Heart right ventricle (tissue), 16 donors: ENCODE results near the gene SLC25A3. TPM values are rescaled to one million over a fixed set of nuclear protein-coding genes. Genes with fewer than 3 reads are reported as not detected.

Experiments
- ATAC-seq, 8 donors: fragments of 200-7000 bp; cut with Tn5 transposase; one replicate each; pipeline ENCODE4 v1.9.1; 2020; ENCODE audit warnings: mild to moderate bottlenecking in 8 of 8, moderate library complexity in 8 of 8, moderate number of reproducible peaks in 1 of 8
- DNase-seq, 2 donors: peaks; one replicate each; pipeline ENCODE4 v3.0.0-alpha.2; 2020
- H3K27ac ChIP-seq, 10 donors: fragments of 200-600 bp; sonication (generic) in 2 of 10; one replicate each; pipeline versions ENCODE4 v1.5.0 to v1.8.0; 2020 to 2022; ENCODE audit warnings: mild to moderate bottlenecking in 3 of 10
- H3K27me3 ChIP-seq, 7 donors: fragments of 200-600 bp; one replicate each; pipeline ENCODE4 v1.8.0; 2021 to 2022; ENCODE audit warnings: mild to moderate bottlenecking in 2 of 7
- H3K36me3 ChIP-seq, 9 donors: fragments of 200-600 bp; sonication (generic) in 1 of 9; one replicate each; pipeline versions ENCODE4 v1.5.0 to v1.8.0; 2020 to 2022; ENCODE audit warnings: mild to moderate bottlenecking in 2 of 9
- H3K4me1 ChIP-seq, 9 donors: fragments of 200-600 bp; sonication (generic) in 1 of 9; one replicate each; pipeline versions ENCODE4 v1.5.0 to v1.8.0; 2020 to 2022; ENCODE audit warnings: mild to moderate bottlenecking in 4 of 9
- H3K4me3 ChIP-seq, 10 donors: fragments of 200-600 bp; sonication (generic) in 2 of 10; one replicate each; pipeline versions ENCODE4 v1.5.0 to v1.8.0; 2020 to 2022; ENCODE audit warnings: mild to moderate bottlenecking in 7 of 10, moderate library complexity in 2 of 10
- H3K9me3 ChIP-seq, 11 donors: fragments of 200-600 bp in 10 of 11; sonication (generic) in 2 of 11; one replicate each; pipeline versions ENCODE4 v1.5.0 to v1.8.0; 2013 to 2022; ENCODE audit warnings: mild to moderate bottlenecking in 2 of 11, control low read depth in 1 of 11, moderate library complexity in 1 of 11
- WGBS, 2 donors: extraction: QIAGEN DNeasy Blood & Tissue Kit; methylation state at CpG; one replicate each; pipeline ENCODE4 v1.1.7; 2013; ENCODE audit warnings: inconsistent platforms in 1 of 2; 5-methylcytosine and 5-hydroxymethylcytosine counted together
- intact Hi-C, 10 donors: fragments of 100-400 bp; cut with DNase I; formaldehyde crosslinking; loops; one replicate each; pipeline versions ENCODE4 v1.11.1 to v1.14.2; 2022
- polyA plus RNA-seq, 2 donors: library from polyadenylated mRNA; stranded (reverse); fragments of 200-250 nt; gene quantifications; one replicate each; pipeline ENCODE4 v1.2.3, GENCODE V29; 2013
- total RNA-seq, 10 donors: library from RNA; stranded (reverse); fragmentation: NEBNext Ultra II Directional in 3 of 10; extraction: Animal tissue kit (Norgen Biotek cat#: 25700) in 3 of 10; gene quantifications; one replicate each; pipeline versions ENCODE4 v1.2.1 to v1.2.4, GENCODE V29; 2021 to 2023
- TF ChIP-seq, protein P1 (sequence below), 9 donors: fragments of 200-600 bp; sonication (generic) in 2 of 9; IDR thresholded peaks; one replicate each; pipeline versions ENCODE4 v1.5.0 to v1.8.0; 2021 to 2022; ENCODE audit warnings: antibody characterized with exemption in 9 of 9, mild to moderate bottlenecking in 5 of 9, moderate library complexity in 1 of 9
- donor health status: Arrhythmogenic right ventricular cardiomyopathy.
- donor health status: ischemic (EF 13 %, LVEDD 7.1; RV severe dilation, severe dysfunction).
- donor health status: healthy with polysubstance abuse.
- donor health status: DM: no; HTN: yes; CAD: no.
- donor health status: DM: no; HTN: no; CAD: no.
- donor health status: ischemic (EF 25% LVEDD 6.9; RV normal size, moderate dysfunction).
- donor health status: ischemic (EF 25% LVEDD 5.7; RV mildly dilated, moderate dysfunction).
- donor health status: healthy.
- donor health status: DM: yes; HTN: yes; CAD: no.
- donor health status: Ischemic cardiomyopathy.
- donor health status: ischemic (EF 35%, LVEDD 5.7; RV mildly dilated, moderate dysfunction).
- donor health status: nonischemic (EF 11% LVEDD 7.7; RV severe dilation, severe dysfunction).
- donor health status: DM: yes; HTN: yes; CAD: no.
- donor health status: PGD.
- donor health status: ischemic (EF 29% LVEDD 5.4; RV normal size, mild dysfunction).
- donor health status: nonischemic (EF 23%, LVEDD 6.1; RV moderate dilation, normal function).

The SLC25A3 gene
- total and polyA plus RNA-seq, 12 donors = 742 to 2,142 (median 1,683) TPM

DNA sequence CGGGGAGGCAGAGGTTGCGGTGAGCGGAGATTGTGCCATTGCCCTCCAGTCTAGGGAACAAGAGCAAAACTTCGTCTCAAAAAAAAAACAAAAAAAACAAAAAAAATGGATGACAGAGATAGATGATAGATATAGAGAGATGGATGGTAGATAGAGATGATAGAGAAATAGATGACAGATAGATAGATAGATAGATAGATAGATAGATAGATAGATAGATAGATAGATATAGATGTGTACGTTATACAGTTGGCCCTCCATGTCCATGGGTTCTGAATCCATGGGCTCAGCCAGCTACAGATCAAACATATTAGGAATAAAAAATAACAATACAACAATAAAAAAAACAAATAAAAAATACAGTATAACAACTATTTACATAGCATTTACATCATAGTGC lies 12.8 kb upstream of the SLC25A3 start:
- no peaks in the 10 kb centered on the region for H3K4me1 ChIP-seq
- DNase-seq (no peak), ATAC-seq (no peak)
- intact Hi-C loops = no loop called here
- TF ChIP-seq, protein P1, sequence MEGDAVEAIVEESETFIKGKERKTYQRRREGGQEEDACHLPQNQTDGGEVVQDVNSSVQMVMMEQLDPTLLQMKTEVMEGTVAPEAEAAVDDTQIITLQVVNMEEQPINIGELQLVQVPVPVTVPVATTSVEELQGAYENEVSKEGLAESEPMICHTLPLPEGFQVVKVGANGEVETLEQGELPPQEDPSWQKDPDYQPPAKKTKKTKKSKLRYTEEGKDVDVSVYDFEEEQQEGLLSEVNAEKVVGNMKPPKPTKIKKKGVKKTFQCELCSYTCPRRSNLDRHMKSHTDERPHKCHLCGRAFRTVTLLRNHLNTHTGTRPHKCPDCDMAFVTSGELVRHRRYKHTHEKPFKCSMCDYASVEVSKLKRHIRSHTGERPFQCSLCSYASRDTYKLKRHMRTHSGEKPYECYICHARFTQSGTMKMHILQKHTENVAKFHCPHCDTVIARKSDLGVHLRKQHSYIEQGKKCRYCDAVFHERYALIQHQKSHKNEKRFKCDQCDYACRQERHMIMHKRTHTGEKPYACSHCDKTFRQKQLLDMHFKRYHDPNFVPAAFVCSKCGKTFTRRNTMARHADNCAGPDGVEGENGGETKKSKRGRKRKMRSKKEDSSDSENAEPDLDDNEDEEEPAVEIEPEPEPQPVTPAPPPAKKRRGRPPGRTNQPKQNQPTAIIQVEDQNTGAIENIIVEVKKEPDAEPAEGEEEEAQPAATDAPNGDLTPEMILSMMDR (IDR thresholded peaks at IDR 0.05) = no peak
- 94 to 98% methylated on average over 5 of the region's 5 CpGs for WGBS, 2 donors
- no peaks in the 10 kb centered on the region for H3K36me3 ChIP-seq
- H3K4me3 ChIP-seq = no peak overlapping the region
- no peak overlapping the region for H3K27ac ChIP-seq
- no peaks in the 10 kb centered on the region for H3K27me3 ChIP-seq
- no peaks in the 10 kb centered on the region for H3K9me3 ChIP-seq

DNA sequence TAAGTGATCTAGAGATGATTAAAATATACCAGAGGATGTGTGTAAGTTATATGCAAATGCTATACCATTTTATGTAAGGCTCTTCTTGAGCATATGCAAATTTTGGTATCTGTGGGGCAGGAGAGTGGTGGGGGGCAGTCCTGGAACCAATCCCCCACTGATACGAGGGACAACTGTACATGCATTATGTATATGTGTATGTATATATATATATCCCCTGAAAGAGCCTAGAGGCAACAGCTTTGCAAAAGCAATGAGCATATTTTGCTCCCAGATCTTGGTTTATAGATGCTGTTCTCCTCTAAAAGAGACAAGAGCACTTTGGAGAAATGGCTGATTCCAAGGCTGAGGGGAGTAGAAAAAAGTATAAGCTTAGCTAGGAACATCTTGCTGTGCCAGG lies 12.4 kb upstream of the SLC25A3 start:
- no peaks in the 10 kb centered on the region for H3K9me3 ChIP-seq
- no peak for ATAC-seq
- no peaks in the 10 kb centered on the region for H3K4me1 ChIP-seq
- intact Hi-C loops = no loop called here
- H3K4me3 ChIP-seq = no peak overlapping the region
- no peak overlapping the region for H3K27ac ChIP-seq
- DNase-seq = no peak
- TF ChIP-seq, protein P1 (IDR thresholded peaks at IDR 0.05) = no peak
- 89 to 90% methylated on average over 1 of the region's 1 CpG for WGBS, 2 donors
- no peaks in the 10 kb centered on the region for H3K27me3 ChIP-seq
- H3K36me3 ChIP-seq = no peaks in the 10 kb centered on the region

- Histone ChIP-seq H3K4me3 (no peak overlapping the region), H3K27me3 (no peaks in the 10 kb centered on the region), H3K27ac (no peak overlapping the region), H3K9me3 (no peaks in the 10 kb centered on the region), H3K4me1 (no peaks in the 10 kb centered on the region), H3K36me3 (no peaks in the 10 kb centered on the region)
- TF ChIP-seq, protein P1 (IDR thresholded peaks at IDR 0.05) = no peak
- intact Hi-C loops = no loop called here
- ATAC-seq (no peak), DNase-seq (no peak)
- WGBS, 2 donors = 83 to 84% methylated on average over 6 of the region's 6 CpGs
These were observed 11.4 kb upstream of the SLC25A3 start for GRCh38 chr12:98582093-98582492.

- 76 to 86% methylated on average over 5 of the region's 5 CpGs for WGBS, 2 donors
- DNase-seq = no peak
- intact Hi-C loops = no loop called here
- Histone ChIP-seq H3K4me1 (no peaks in the 10 kb centered on the region), H3K27me3 (no peaks in the 10 kb centered on the region), H3K4me3 (no peak overlapping the region), H3K36me3 (no peaks in the 10 kb centered on the region), H3K9me3 (no peaks in the 10 kb centered on the region), H3K27ac (no peak overlapping the region)
- no peak for ATAC-seq
- TF ChIP-seq, protein P1 (IDR thresholded peaks at IDR 0.05) = no peak
These were observed 6.4 kb upstream of the SLC25A3 start for GRCh38 chr12:98587084-98587483.
